Stomach (tissue), 4 donors: Measurements from ENCODE around the gene CLDN22.

Experiments
- CTCF ChIP-seq, 7 experiments: fragments of 450-650 bp in 4 of 7; fragments of 200-600 bp in 3 of 7; sonication (generic) in 3 of 7; IDR thresholded peaks; one replicate each; pipeline ENCODE4 v1.5.1; 2016 to 2019; ENCODE audit warnings: antibody characterized with exemption in 7 of 7, control low read depth in 2 of 7, mild to moderate bottlenecking in 1 of 7
- EP300 ChIP-seq: sonication (generic); formaldehyde crosslinking; IDR thresholded peaks from one replicate; pipeline ENCODE4 v1.6.1; 2017; ENCODE audit warnings: antibody characterized with exemption
- POLR2A ChIP-seq, 4 donors: fragments of 450-650 bp; IDR thresholded peaks; one replicate each; pipeline ENCODE4 v1.6.1; 2016; ENCODE audit warnings: antibody characterized with exemption in 4 of 4, control low read depth in 2 of 4, mild to moderate bottlenecking in 1 of 4, moderate library complexity in 1 of 4
- POLR2AphosphoS5 ChIP-seq, 3 donors: sonication (generic); formaldehyde crosslinking; IDR thresholded peaks; one replicate each; pipeline ENCODE4 v1.6.1; 2016; ENCODE audit warnings: antibody characterized with exemption in 3 of 3

DNA sequence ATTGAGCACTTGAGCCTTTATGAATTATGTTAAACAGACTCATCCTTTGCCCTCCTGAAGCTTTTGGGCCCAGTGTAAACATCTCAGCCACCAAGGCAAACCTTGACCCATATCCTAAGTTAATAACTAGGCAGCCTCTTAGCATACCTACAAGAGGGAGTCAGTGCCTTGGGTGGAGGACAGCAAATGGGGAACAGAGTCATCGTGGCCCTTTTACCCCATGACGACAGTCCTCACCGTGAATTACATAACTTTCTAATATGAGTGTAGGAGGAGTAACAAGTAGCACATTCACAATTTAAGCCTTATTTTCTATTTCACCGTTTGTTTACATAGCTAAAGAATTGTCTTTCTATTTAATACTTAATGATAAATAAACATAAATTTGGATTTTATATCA is 16.8 kb downstream of the CLDN22 start:
- TF ChIP-seq CTCF (IDR thresholded peaks at IDR 0.05) (no peak), POLR2A (IDR thresholded peaks at IDR 0.05) (no peak), EP300 (no peak), POLR2AphosphoS5 (IDR thresholded peaks at IDR 0.05) (no peak)
